Measurements from ENCODE around the gene SHC3. TPM values are rescaled to one million over a fixed set of nuclear protein-coding genes. Genes with fewer than 3 reads are reported as not detected.

SHC3 gene
- total and polyA plus RNA-seq, 9 of the 15 experiments (the other 6 are each of a cell fraction or from before 2014, with no cell fraction given), result not detected

GRCh38 chr9:88995200-88995577 lies 183.4 kb downstream of the SHC3 start:
- H3K4me2 ChIP-seq (ENCODE audit: insufficient read depth, low read length), result no peak overlapping the region
- H3K9me3 ChIP-seq (replicated peaks; ENCODE audit: control insufficient read depth, insufficient read depth, low read depth, low read length), result no peaks in the 10 kb centered on the region
- H3K4me1 ChIP-seq (replicated peaks in 1 of 2; ENCODE audit: control insufficient read depth in 2 of 2, insufficient read depth in 2 of 2, low read length in 2 of 2), result peaks cover 0 to 11% of the 10 kb centered on the region in 2 experiments; a peak in 3 of 5 replicates
- TF ChIP-seq HDAC3 (IDR thresholded peaks at IDR 0.05; ENCODE audit: borderline replicate concordance, partially characterized antibody) (no peak), DEAF1 (CRISPR knock-in tag; IDR thresholded peaks at IDR 0.05) (no peak), CTBP1 (IDR thresholded peaks at IDR 0.05; ENCODE audit: borderline replicate concordance) (no peak), ZNF280A (IDR thresholded peaks at IDR 0.05; ENCODE audit: low read depth, partially characterized antibody) (no peak), ID3 (CRISPR knock-in tag; IDR thresholded peaks at IDR 0.05) (no peak), ID3 (tag; IDR thresholded peaks at IDR 0.05) (no peak), HMGN3 (IDR thresholded peaks at IDR 0.05; ENCODE audit: borderline replicate concordance, extremely low read depth, insufficient read length, low read depth, low read length) (no peak), ZNF778 (CRISPR knock-in tag; IDR thresholded peaks at IDR 0.05) (no peak), ZNF76 (CRISPR knock-in tag; IDR thresholded peaks at IDR 0.05; ENCODE audit: borderline replicate concordance) (no peak), FOXO4 (CRISPR knock-in tag; IDR thresholded peaks at IDR 0.05) (no peak), ZBTB43 (CRISPR knock-in tag; IDR thresholded peaks at IDR 0.05) (no peak), U2AF2 (optimal IDR thresholded peaks at IDR 0.05; ENCODE audit: low read depth, low read length) (no peak), KDM4B (IDR thresholded peaks at IDR 0.05; ENCODE audit: borderline replicate concordance in 2 of 2, low read depth in 1 of 2) (no peak), ZSCAN32 (CRISPR knock-in tag; IDR thresholded peaks at IDR 0.05) (no peak), IRF9 (tag; IDR thresholded peaks at IDR 0.05) (no peak)
- H3K27me3 ChIP-seq (ENCODE audit: control insufficient read depth in 2 of 2, insufficient read depth in 2 of 2, low read length in 2 of 2), result peaks cover 0 to 18% of the 10 kb centered on the region in 2 experiments; a peak in 2 of 5 replicates
- ChIA-PET CTCF (ENCODE audit: low intra/inter-chr PET ratio) (no interaction called here), POLR2A (interaction anchor here (0.6 kb wide), 1 partner anchor 323 kb away, joined by 3 read pairs; no protein-coding TSS in a partner anchor)
- H3K36me3 ChIP-seq (ENCODE audit: control insufficient read depth, insufficient read depth, low read length), result no peaks in the 10 kb centered on the region
- WGBS (ENCODE audit: insufficient coverage, low coverage, missing lambda C conversion rate), result 22% methylated on average over 5 of the region's 6 CpGs
- no peak overlapping the region for H3K9ac ChIP-seq (ENCODE audit: insufficient read depth in 1 of 2, low read depth in 2 of 2, low read length in 2 of 2)
- no peak overlapping the region for H2AFZ ChIP-seq (ENCODE audit: low read depth, low read length)
- no peak for ATAC-seq
- FAIRE-seq, result no peak
- H4K20me1 ChIP-seq (replicated peaks; ENCODE audit: control insufficient read depth, insufficient read depth, low read length), result no peaks in the 10 kb centered on the region
- no peaks in the 10 kb centered on the region for H3K79me2 ChIP-seq (ENCODE audit: control insufficient read depth, insufficient read depth, low read length)
- H3K4me3 ChIP-seq, result no peak overlapping the region
- no peaks in the 10 kb centered on the region for H3K9me1 ChIP-seq (ENCODE audit: control insufficient read depth, insufficient read depth, low read length)
- intact Hi-C loops (cut with micrococcal nuclease), result loop anchor here (10.0 kb wide), 1 partner anchor 310 kb away; no protein-coding TSS in a partner anchor
- no peak for DNase-seq (ENCODE audit: extremely low read depth in 1 of 4, low spot score in 3 of 4)
- in situ Hi-C loops (cut with MboI), result no loop called here
- BruUV-seq (replicated peaks), result no TSS peak
- no peak overlapping the region for H3K27ac ChIP-seq (ENCODE audit: extremely low read depth, low read depth, low read length)
